Right lobe of liver (tissue), 6 donors: ENCODE results near the gene ARG2. TPM values are rescaled to one million over a fixed set of nuclear protein-coding genes. Genes with fewer than 3 reads are reported as not detected.
A peak's percentile ranks its signal among the peaks of the same experiment; 100 is the strongest.

Experiments used
- ATAC-seq, 4 donors: fragments of 200-7000 bp; cut with Tn5 transposase; one replicate each; pipeline ENCODE4 v1.9.1; 2020; ENCODE audit warnings: mild to moderate bottlenecking in 4 of 4, moderate library complexity in 4 of 4
- DNase-seq, 3 donors: peaks; one replicate each; pipeline ENCODE4 v3.0.0-alpha.2; 2020
- H3K27ac ChIP-seq, 3 donors: fragments of 200-600 bp; one replicate each; pipeline ENCODE4 v1.8.0; 2022
- H3K27me3 ChIP-seq, 2 donors: fragments of 200-600 bp; one replicate each; pipeline ENCODE4 v1.8.0; 2022
- H3K36me3 ChIP-seq, 4 donors: fragments of 200-600 bp; sonication (generic) in 1 of 4; one replicate each; pipeline versions ENCODE4 v1.5.1 to v1.8.0; 2017 to 2022; ENCODE audit warnings: control low read depth in 1 of 4
- H3K4me1 ChIP-seq, 4 donors: fragments of 200-600 bp; sonication (generic) in 1 of 4; one replicate each; pipeline versions ENCODE4 v1.5.1 to v1.8.0; 2017 to 2022; ENCODE audit warnings: control low read depth in 1 of 4
- H3K4me3 ChIP-seq, 3 donors: fragments of 200-600 bp; one replicate each; pipeline ENCODE4 v1.8.0; 2022
- H3K9me3 ChIP-seq, 4 donors: fragments of 200-600 bp; sonication (generic) in 1 of 4; one replicate each; pipeline versions ENCODE4 v1.5.1 to v1.8.0; 2017 to 2022; ENCODE audit warnings: control low read depth in 1 of 4
- CTCF ChIP-seq, 4 donors: fragments of 200-600 bp in 3 of 4; fragments of 450-650 bp in 1 of 4; IDR thresholded peaks; one replicate each; pipeline versions ENCODE4 v1.5.1 to v1.8.0; 2016 to 2022; ENCODE audit warnings: antibody characterized with exemption in 4 of 4, mild to moderate bottlenecking in 2 of 4
- POLR2A ChIP-seq: fragments of 450-650 bp; IDR thresholded peaks from one replicate; pipeline ENCODE4 v1.6.1; 2017; ENCODE audit warnings: antibody characterized with exemption, mild to moderate bottlenecking
- WGBS: methylation state at CpG from one replicate; pipeline ENCODE4 v1.1.6; 2018; ENCODE audit warnings: low coverage, low lambda C conversion rate; ENCODE audit not compliant: insufficient coverage; ENCODE audit errors: missing lambda C conversion rate; 5-methylcytosine and 5-hydroxymethylcytosine counted together
- intact Hi-C, 2 donors: fragments of 100-400 bp; cut with DNase I; formaldehyde crosslinking; loops; one replicate each; pipeline versions ENCODE4 v1.11.2 to v1.14.1; 2022
- total RNA-seq, 6 experiments: library from RNA; depleted of rRNA in 2 of 6; stranded (reverse); fragments of >200 nt in 2 of 6; fragmentation: NEBNext Ultra II Directional in 3 of 6; extraction: Animal tissue kit (Norgen Biotek cat#: 25700) in 3 of 6; gene quantifications; one replicate each; pipeline versions ENCODE4 v1.1.0 to v1.2.4, GENCODE V29; 2016 to 2023
- donor health status: DM: no; HTN: yes; CAD: no.
- donor health status: DM: no; HTN: no; CAD: no.
- donor health status: DM: no; HTN: no; CAD: no.
- donor health status: DM: no; HTN: yes; CAD: no.
- donor health status: DM: no; HTN: yes; CAD: no.

Gene ARG2
- total RNA-seq, 6 experiments from 2014 or later, result 0.92 to 3.3 (median 1.7) TPM; not detected in 1

GRCh38 chr14:67582061-67582460, 37.7 kb upstream of the ARG2 start:
- TF ChIP-seq CTCF (IDR thresholded peaks at IDR 0.05) (no peak), POLR2A (no peak)
- intact Hi-C loops, result loop anchor here in 1 of 2 donors (10.0 kb wide), 1 partner anchor 83 kb away; no protein-coding TSS in a partner anchor
- 92% methylated on average over 4 of the region's 7 CpGs for WGBS
- Histone ChIP-seq H3K9me3 (no peaks in the 10 kb centered on the region), H3K36me3 (no peaks in the 10 kb centered on the region), H3K4me3 (no peak overlapping the region), H3K27ac (no peak overlapping the region), H3K27me3 (no peaks in the 10 kb centered on the region), H3K4me1 (no peaks in the 10 kb centered on the region)
- DNase-seq (no peak), ATAC-seq (no peak)

GRCh38 chr14:67583711-67584644, 35.7 kb upstream of the ARG2 start:
- no peaks in the 10 kb centered on the region for H3K9me3 ChIP-seq
- no peak overlapping the region for H3K27ac ChIP-seq
- no peaks in the 10 kb centered on the region for H3K27me3 ChIP-seq
- H3K4me3 ChIP-seq, result no peak overlapping the region
- H3K4me1 ChIP-seq, result peaks cover 0 to 5% (median 2%) of the 10 kb centered on the region in 4 donors
- no CpG with 5 or more reads among the region's 6 CpGs for WGBS
- peak; percentile 88 to 92 (median 90) for ATAC-seq
- TF ChIP-seq CTCF (IDR thresholded peaks at IDR 0.05) (peak; percentile 61 to 79 (median 70)), POLR2A (no peak)
- no peaks in the 10 kb centered on the region for H3K36me3 ChIP-seq
- DNase-seq, result no peak
- intact Hi-C loops, result loop anchor here in 1 of 2 donors (10.0 kb wide), 1 partner anchor 81 kb away; no protein-coding TSS in a partner anchor

GRCh38 chr14:67584978-67585377, 34.7 kb upstream of the ARG2 start:
- DNase-seq, result no peak
- Histone ChIP-seq H3K27me3 (no peaks in the 10 kb centered on the region), H3K36me3 (no peaks in the 10 kb centered on the region), H3K4me1 (peaks cover 0 to 14% (median 3%) of the 10 kb centered on the region in 4 donors), H3K9me3 (no peaks in the 10 kb centered on the region), H3K27ac (no peak overlapping the region), H3K4me3 (no peak overlapping the region)
- ATAC-seq, result no peak
- 83% methylated on average over 3 of the region's 3 CpGs for WGBS
- intact Hi-C loops, result loop anchor here in 1 of 2 donors (10.0 kb wide), 1 partner anchor 80 kb away; no protein-coding TSS in a partner anchor
- no peak for TF ChIP-seq CTCF (IDR thresholded peaks at IDR 0.05)
- TF ChIP-seq POLR2A, result no peak

- peak; percentile 23 to 71 (median 38) for ATAC-seq
- Histone ChIP-seq H3K4me3 (no peak overlapping the region), H3K4me1 (peaks cover 0 to 14% (median 3%) of the 10 kb centered on the region in 4 donors), H3K36me3 (peaks cover 0 to 4% (median 0%) of the 10 kb centered on the region in 4 donors), H3K9me3 (no peaks in the 10 kb centered on the region), H3K27me3 (no peaks in the 10 kb centered on the region), H3K27ac (no peak overlapping the region)
- intact Hi-C loops, result loop anchor here in 1 of 2 donors (10.0 kb wide), 1 partner anchor 78 kb away; no protein-coding TSS in a partner anchor
- WGBS, result 74% methylated on average over 3 of the region's 4 CpGs
- TF ChIP-seq POLR2A (no peak), CTCF (IDR thresholded peaks at IDR 0.05) (no peak)
- DNase-seq, result no peak
Observed at GRCh38 chr14:67586369-67586768, 33.4 kb upstream of the ARG2 start.
